Activated CD4-positive, alpha-beta memory T cell treated with anti-CD3 and anti-CD28 coated beads for 36 hours (primary cell): ENCODE measurements around the gene HSDL1. TPM values are rescaled to one million over a fixed set of nuclear protein-coding genes. Genes with fewer than 3 reads are reported as not detected.

Source experiments
- CTCF ChIA-PET: fragments of 350-600 bp; sonication (Branson Sonifier 250); formaldehyde crosslinking; loops from one replicate; lab custom pipeline; 2021; ENCODE audit warnings: antibody characterized with exemption, inconsistent platforms; lab: Charles Lee
- POLR2A ChIA-PET: fragments of 350-600 bp; sonication (Branson Sonifier 250); formaldehyde crosslinking; loops from one replicate; lab custom pipeline; 2021; ENCODE audit warnings: antibody characterized with exemption; lab: Charles Lee
- DNase-seq: peaks from one replicate; pipeline ENCODE4 v3.0.0-alpha.2; 2020
- H3K27ac Mint-ChIP-seq: one replicate; pipeline ENCODE4 v1.8.0; 2021; ENCODE audit warnings: mixed read lengths
- H3K27me3 Mint-ChIP-seq: one replicate; pipeline ENCODE4 v1.8.0; 2021; ENCODE audit warnings: mixed read lengths
- H3K36me3 Mint-ChIP-seq: one replicate; pipeline ENCODE4 v1.8.0; 2021; ENCODE audit warnings: mixed read lengths
- H3K4me1 Mint-ChIP-seq: one replicate; pipeline ENCODE4 v1.8.0; 2021; ENCODE audit warnings: low read depth, mixed read lengths
- H3K4me3 Mint-ChIP-seq: one replicate; pipeline ENCODE4 v1.8.0; 2021; ENCODE audit warnings: mild to moderate bottlenecking, mixed read lengths
- H3K9me3 Mint-ChIP-seq: one replicate; pipeline ENCODE4 v1.8.0; 2021; ENCODE audit warnings: mixed read lengths
- intact Hi-C: fragments of 100-400 bp; cut with micrococcal nuclease; formaldehyde crosslinking; loops from one replicate; pipeline ENCODE4 v1.15.1; 2023
- total RNA-seq, 2 experiments: library from RNA; stranded (reverse); gene quantifications; one replicate each; pipeline ENCODE4 v1.2.3, GENCODE V29; 2021

HSDL1 gene
- total RNA-seq, 2 experiments from 2014 or later, result 13.1 to 13.8 TPM

DNA sequence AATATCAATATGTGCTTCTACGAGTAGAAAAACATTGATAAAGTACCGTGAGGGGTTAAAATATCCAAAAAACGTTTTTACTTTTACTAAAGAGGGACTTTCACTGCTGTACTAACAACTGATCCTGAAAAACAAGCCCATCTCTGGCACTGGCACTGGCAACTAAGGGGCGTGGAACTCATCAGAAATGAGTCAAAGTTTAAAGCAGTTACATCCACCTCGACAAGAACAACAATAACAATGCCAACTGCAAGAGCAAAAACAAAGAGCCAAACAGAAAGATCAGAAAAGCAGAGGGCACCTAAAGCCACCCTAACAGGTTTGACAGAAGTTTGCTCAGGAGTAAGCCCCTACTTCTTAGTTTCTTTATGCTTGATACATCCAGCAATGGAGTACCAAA is 41.3 kb downstream of the HSDL1 start:
- H3K27ac Mint-ChIP-seq, result no peak overlapping the region
- intact Hi-C loops, result loop anchor here (5.0 kb wide), 1 partner anchor 74 kb away; no protein-coding TSS in a partner anchor
- no peak overlapping the region for H3K4me3 Mint-ChIP-seq
- H3K36me3 Mint-ChIP-seq, result peaks cover 8% of the 10 kb centered on the region
- no peaks in the 10 kb centered on the region for H3K27me3 Mint-ChIP-seq
- H3K4me1 Mint-ChIP-seq, result peaks cover 43% of the 10 kb centered on the region
- H3K9me3 Mint-ChIP-seq, result no peaks in the 10 kb centered on the region
- no peak for DNase-seq
- POLR2A ChIA-PET, result no interaction called here
- CTCF ChIA-PET, result interaction anchor here (0.8 to 1.8 kb wide), 4 partner anchors 13 to 84 kb away, joined by 3 to 5 read pairs (median 3); partner anchors contain the start of gene MBTPS1

DNA sequence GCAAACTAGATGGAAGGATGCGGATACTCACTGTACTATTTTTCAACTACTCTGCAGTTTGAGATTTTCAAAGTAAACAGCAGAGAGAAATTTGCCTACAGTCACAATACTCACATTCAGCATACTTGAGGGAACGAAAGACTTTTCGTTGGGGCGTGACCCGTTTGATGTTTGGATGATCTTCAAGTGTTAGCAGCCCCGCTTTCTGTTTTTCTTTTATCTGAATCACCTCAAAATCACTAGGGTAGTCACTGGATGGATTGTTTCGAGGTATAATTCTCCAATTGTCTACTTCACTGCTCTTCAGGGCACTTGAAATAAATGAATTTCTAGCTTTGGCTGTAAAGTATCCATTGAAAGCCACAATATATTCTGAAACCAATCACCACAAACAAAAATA is 46.0 kb downstream of the HSDL1 start:
- ChIA-PET CTCF (interaction anchor here (3.8 kb wide), 1 partner anchor 88 kb away, joined by 16 read pairs; the partner anchor contains the start of gene TAF1C), POLR2A (no interaction called here)
- DNase-seq, result no peak
- no peak overlapping the region for H3K27ac Mint-ChIP-seq
- H3K27me3 Mint-ChIP-seq, result no peaks in the 10 kb centered on the region
- H3K9me3 Mint-ChIP-seq, result no peaks in the 10 kb centered on the region
- H3K4me1 Mint-ChIP-seq, result peaks cover 23% of the 10 kb centered on the region
- H3K36me3 Mint-ChIP-seq, result peaks cover 29% of the 10 kb centered on the region
- H3K4me3 Mint-ChIP-seq, result no peak overlapping the region
- intact Hi-C loops, result loop anchor here (2.0 to 5.0 kb wide), 2 partner anchors 18 to 38 kb away; partner anchors contain the start of gene MBTPS1

DNA sequence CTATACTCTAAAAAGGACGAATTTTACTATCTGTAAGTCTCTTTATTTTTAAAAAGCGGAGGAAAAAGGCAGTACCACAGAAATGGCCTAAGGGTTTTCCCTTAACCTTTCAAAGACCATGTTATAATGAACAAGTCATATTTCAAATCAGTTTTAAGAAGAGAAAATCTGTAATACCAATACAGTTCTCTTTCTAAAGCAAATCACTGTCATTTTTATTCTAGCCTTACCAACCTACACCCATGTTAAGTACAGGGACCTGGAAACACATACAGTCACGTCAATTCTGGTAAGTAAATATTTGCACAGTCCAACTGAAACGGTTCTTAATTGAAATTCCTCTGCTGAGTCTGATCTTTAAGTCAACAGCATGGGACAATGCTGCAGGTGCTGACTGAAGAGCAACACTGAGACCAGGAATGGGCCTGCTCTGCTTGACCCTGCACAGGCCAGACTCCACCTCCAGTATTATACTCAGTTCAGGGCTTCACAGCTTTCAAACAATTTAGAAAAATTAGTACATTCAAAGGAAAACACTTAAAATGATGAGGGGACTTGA is 48.5 kb downstream of the HSDL1 start:
- Mint-ChIP-seq H3K9me3 (no peaks in the 10 kb centered on the region), H3K4me3 (no peak overlapping the region), H3K27ac (no peak overlapping the region), H3K36me3 (peaks cover 40% of the 10 kb centered on the region), H3K4me1 (peaks cover 10% of the 10 kb centered on the region), H3K27me3 (no peaks in the 10 kb centered on the region)
- intact Hi-C loops, result loop anchor here (5.0 kb wide), 1 partner anchor 41 kb away; no protein-coding TSS in a partner anchor
- ChIA-PET POLR2A (interaction anchor here (1.0 kb wide), 1 partner anchor 20 kb away, joined by 3 read pairs; the partner anchor contains the start of gene MBTPS1), CTCF (interaction anchor here (0.8 to 1.5 kb wide), 3 partner anchors 20 to 90 kb away, joined by 4 read pairs; partner anchors contain the start of genes MBTPS1 and TAF1C)
- no peak for DNase-seq

DNA sequence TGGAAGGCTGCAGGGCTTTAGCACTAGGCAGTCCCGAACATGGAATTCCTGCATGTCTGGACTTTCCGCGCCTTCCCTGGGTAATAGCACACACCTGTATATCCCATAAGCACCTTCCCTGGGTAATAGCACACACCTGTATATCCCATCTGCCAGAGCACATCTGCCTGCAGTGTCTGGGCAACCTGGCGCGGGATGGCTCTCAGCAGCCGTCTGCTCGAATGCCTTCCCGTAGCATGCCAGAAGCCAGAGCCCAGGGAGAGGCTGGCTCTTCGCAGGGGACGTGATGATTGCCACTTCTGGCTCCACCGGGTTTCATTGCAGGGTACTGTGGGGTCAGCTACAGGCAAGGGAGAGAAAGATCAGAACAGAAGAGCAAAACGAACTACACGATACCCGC is 49.5 kb downstream of the HSDL1 start:
- CTCF ChIA-PET, result interaction anchor here (1.0 kb wide), 1 partner anchor 21 kb away, joined by 4 read pairs; the partner anchor contains the start of gene MBTPS1

DNA sequence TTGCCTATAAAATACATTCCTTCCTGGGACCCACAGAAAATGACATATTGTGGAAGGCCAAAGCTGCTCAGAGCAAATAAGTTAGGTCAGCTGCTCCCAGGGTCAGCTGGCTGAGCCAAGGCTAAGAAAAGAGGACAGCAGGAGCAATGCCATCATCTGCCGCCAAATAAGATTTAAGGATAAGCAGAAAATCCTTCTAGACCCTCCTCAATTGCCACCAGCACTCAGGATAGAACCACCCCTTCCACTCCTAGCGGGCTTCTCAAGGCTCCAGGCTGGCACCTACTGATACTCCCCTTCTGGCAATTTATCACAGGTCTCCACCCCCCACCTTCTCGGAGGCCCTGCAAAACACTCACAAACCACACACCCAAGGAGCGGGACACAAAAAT is 51.1 kb downstream of the HSDL1 start:
- no peaks in the 10 kb centered on the region for H3K27me3 Mint-ChIP-seq
- ChIA-PET CTCF (no interaction called here), POLR2A (no interaction called here)
- no peaks in the 10 kb centered on the region for H3K9me3 Mint-ChIP-seq
- no peak for DNase-seq
- intact Hi-C loops, result no loop called here
- H3K36me3 Mint-ChIP-seq, result peaks cover 47% of the 10 kb centered on the region
- H3K27ac Mint-ChIP-seq, result no peak overlapping the region
- H3K4me3 Mint-ChIP-seq, result no peak overlapping the region
- peaks cover 10% of the 10 kb centered on the region for H3K4me1 Mint-ChIP-seq

More for the DNA sequence above, 49.5 kb downstream of the HSDL1 start:
- Mint-ChIP-seq H3K36me3 (peaks cover 43% of the 10 kb centered on the region), H3K27ac (no peak overlapping the region), H3K9me3 (no peaks in the 10 kb centered on the region), H3K4me1 (peaks cover 10% of the 10 kb centered on the region), H3K27me3 (no peaks in the 10 kb centered on the region), H3K4me3 (no peak overlapping the region)
- intact Hi-C loops, result loop anchor here (5.0 kb wide), 1 partner anchor 42 kb away; no protein-coding TSS in a partner anchor
- POLR2A ChIA-PET, result no interaction called here
- DNase-seq, result no peak

DNA sequence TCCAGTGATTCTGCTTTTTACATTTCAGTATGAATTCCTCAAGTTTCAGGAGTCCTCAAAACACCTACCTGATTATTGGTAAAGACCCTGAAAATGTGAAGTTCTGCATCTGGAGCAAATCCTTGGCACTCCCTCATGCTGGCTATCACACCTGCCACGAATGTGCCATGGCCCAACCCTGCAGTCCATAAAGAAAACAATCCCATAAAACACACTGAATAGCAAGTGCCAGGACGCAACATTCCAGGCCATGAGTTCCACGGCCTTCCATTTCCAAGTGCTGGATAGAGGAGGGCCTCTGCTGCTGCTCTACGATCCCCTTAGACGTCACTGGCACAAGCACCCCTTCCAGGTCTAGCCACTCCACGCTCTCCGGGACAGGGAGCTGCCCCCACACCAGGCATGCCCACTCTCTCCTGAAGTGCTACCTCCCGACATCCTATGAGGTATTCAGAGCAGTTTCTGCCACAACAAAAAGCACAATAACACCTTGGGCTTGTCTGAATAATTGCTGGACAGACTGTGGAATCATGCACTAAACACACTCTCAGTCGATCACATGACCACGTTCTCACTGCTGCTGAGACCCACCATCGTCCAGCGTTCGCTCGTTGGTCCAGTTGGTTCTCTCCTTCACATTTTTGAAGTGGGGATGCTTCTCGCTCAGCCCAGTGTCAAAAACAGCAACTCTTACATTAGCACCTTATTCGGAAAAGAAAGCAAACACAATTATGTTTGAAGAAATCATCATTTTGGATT is 51.7 kb downstream of the HSDL1 start:
- POLR2A ChIA-PET, result no interaction called here

DNA sequence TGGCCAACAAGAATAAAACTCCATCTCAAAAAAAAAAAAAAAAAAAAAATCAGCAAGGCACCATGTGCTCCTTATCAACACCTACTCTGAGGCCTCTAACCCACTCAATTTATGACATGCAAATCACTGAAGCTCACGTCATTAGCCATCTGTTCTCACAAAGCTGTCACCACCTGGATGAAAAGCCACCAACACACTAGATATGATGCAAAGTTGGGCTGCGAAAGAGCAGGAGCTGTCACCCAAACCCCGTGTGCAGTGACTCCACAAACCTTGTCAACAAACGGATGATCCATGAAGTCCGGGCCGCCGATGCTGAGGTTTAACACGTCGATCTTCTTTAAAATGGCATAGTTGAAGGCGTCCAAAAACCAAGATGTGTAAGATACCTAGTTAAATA is 53.5 kb downstream of the HSDL1 start:
- ChIA-PET POLR2A (no interaction called here), CTCF (no interaction called here)
- H3K4me3 Mint-ChIP-seq, result no peak overlapping the region
- intact Hi-C loops, result no loop called here
- no peak for DNase-seq
- peaks cover 26% of the 10 kb centered on the region for H3K4me1 Mint-ChIP-seq
- peaks cover 48% of the 10 kb centered on the region for H3K36me3 Mint-ChIP-seq
- no peaks in the 10 kb centered on the region for H3K9me3 Mint-ChIP-seq
- H3K27ac Mint-ChIP-seq, result no peak overlapping the region
- H3K27me3 Mint-ChIP-seq, result no peaks in the 10 kb centered on the region

More for the DNA sequence above, 51.7 kb downstream of the HSDL1 start:
- H3K36me3 Mint-ChIP-seq, result peaks cover 49% of the 10 kb centered on the region
- intact Hi-C loops, result no loop called here
- no peaks in the 10 kb centered on the region for H3K27me3 Mint-ChIP-seq
- no peak overlapping the region for H3K27ac Mint-ChIP-seq
- H3K4me1 Mint-ChIP-seq, result peaks cover 15% of the 10 kb centered on the region
- CTCF ChIA-PET, result interaction anchor here (1.4 kb wide), 1 partner anchor 27 kb away, joined by 7 read pairs; no protein-coding TSS in a partner anchor
- no peak overlapping the region for H3K4me3 Mint-ChIP-seq
- no peak for DNase-seq
- no peaks in the 10 kb centered on the region for H3K9me3 Mint-ChIP-seq

DNA sequence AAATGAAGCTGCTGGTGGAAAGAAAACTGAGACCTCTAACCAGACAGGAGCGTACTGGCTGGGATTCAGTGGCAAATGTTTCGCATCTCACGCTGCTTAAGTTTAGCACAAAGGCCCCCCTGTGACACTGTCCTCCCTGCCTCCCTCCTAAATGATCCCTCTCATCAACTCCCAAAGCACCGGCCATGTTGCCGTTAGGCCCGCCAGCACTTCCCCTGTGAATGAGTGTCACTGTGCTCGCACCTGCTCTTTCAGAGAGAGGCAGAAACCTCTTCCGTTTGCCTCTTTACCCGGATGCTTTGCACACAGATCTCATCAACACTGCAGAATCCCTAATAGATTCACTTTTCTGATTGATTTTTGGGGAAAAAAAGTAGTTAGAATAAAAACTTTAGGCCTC is 54.8 kb downstream of the HSDL1 start:
- ChIA-PET CTCF (interaction anchor here (0.7 to 8.6 kb wide), 3 partner anchors 25 to 98 kb away, joined by 3 to 124 read pairs (median 103); partner anchors contain the start of gene TAF1C), POLR2A (interaction anchor here (0.6 to 1.3 kb wide), 2 partner anchors 12 to 27 kb away, joined by 3 to 5 read pairs; partner anchors contain the start of gene MBTPS1)
- H3K9me3 Mint-ChIP-seq, result no peaks in the 10 kb centered on the region
- no peak overlapping the region for H3K27ac Mint-ChIP-seq
- peaks cover 33% of the 10 kb centered on the region for H3K4me1 Mint-ChIP-seq
- intact Hi-C loops, result no loop called here
- H3K4me3 Mint-ChIP-seq, result no peak overlapping the region
- peaks cover 50% of the 10 kb centered on the region for H3K36me3 Mint-ChIP-seq
- H3K27me3 Mint-ChIP-seq, result no peaks in the 10 kb centered on the region
- DNase-seq, result no peak

DNA sequence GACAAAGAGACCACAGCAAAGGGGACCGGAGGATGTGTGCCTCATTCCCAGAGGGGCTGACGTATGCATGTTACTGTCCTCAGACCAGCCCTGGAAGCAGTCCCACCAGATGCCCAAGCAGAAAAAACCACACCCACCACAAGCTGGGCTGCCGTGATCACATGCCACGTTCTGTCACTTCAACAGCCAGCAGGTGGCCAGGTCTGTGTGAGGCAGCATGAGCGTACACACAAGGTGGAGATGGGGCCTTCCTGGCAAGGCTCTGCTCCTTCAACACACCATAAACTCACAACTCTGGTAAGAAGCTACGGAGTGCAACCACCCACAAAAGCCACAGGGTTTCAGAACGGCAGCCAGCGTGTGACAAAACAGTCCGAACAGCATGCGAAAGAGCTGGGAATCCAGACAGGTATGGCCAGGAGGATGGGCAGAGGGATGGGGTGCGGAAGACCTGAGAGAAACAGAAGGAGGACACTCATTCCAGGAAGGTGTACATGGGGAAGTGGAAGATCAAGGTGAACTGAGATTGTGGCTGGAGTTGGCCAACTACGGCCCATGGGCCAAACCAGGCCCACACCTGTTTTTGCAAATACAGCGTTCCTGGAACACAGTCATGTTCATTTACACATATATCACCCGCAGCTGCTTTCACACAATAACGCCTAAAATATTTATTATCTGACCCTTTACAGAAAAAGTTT is 56.1 kb downstream of the HSDL1 start:
- ChIA-PET POLR2A (interaction anchor here (0.8 to 1.3 kb wide), 2 partner anchors 24 to 28 kb away, joined by 3 to 5 read pairs; partner anchors contain the start of gene MBTPS1), CTCF (interaction anchor here (0.6 to 8.6 kb wide), 16 partner anchors 12 to 99 kb away, joined by 3 to 124 read pairs (median 4); partner anchors contain the start of genes MBTPS1 and TAF1C)
- peaks cover 44% of the 10 kb centered on the region for H3K36me3 Mint-ChIP-seq
- H3K4me1 Mint-ChIP-seq, result peaks cover 39% of the 10 kb centered on the region
- H3K27me3 Mint-ChIP-seq, result no peaks in the 10 kb centered on the region
- DNase-seq, result peak; percentile 73
- H3K4me3 Mint-ChIP-seq, result no peak overlapping the region
- no peak overlapping the region for H3K27ac Mint-ChIP-seq
- intact Hi-C loops, result loop anchor here (1.0 kb wide), 1 partner anchor 86 kb away; no protein-coding TSS in a partner anchor
- no peaks in the 10 kb centered on the region for H3K9me3 Mint-ChIP-seq

DNA sequence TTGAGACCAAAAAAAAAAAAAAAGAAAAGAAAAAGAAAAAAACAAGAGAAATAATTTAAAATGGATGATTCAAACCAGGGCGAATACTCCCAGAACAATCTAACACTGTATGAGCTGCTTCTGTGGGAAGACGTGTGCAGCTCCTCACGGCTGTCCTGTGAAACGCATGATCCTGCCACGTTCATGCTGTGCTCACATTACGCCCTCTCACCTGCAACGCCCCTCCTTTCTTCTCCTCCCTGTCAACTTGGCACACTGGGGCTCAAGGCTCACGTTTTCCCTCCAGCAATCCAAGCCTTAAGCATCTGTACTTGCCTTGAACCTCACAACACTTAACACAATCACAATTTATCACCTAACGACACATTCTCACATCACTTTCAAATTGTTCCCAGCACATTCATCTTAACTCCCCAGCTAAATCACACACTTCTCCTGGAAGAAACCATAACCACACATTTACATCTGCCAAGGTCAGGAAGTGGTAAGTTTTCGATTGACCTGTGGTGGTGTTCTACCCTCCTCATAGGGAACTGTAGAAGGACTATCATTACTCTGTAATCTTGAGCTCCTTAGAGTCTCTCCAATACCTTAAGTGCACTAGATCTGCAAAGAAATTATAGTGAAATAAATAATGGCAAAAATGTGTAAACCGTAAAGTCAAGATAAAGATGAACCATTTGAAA is 57.4 kb downstream of the HSDL1 start:
- intact Hi-C loops, result loop anchor here (1.0 kb wide), 1 partner anchor 88 kb away; no protein-coding TSS in a partner anchor
- Mint-ChIP-seq H3K36me3 (peaks cover 36% of the 10 kb centered on the region), H3K4me3 (no peak overlapping the region), H3K27ac (no peak overlapping the region), H3K27me3 (no peaks in the 10 kb centered on the region), H3K9me3 (no peaks in the 10 kb centered on the region), H3K4me1 (peaks cover 39% of the 10 kb centered on the region)
- CTCF ChIA-PET, result interaction anchor here (0.7 to 8.6 kb wide), 9 partner anchors 13 to 637 kb away, joined by 3 to 124 read pairs (median 9); partner anchors contain the start of genes MBTPS1 and TAF1C
- no peak for DNase-seq
- POLR2A ChIA-PET, result no interaction called here

DNA sequence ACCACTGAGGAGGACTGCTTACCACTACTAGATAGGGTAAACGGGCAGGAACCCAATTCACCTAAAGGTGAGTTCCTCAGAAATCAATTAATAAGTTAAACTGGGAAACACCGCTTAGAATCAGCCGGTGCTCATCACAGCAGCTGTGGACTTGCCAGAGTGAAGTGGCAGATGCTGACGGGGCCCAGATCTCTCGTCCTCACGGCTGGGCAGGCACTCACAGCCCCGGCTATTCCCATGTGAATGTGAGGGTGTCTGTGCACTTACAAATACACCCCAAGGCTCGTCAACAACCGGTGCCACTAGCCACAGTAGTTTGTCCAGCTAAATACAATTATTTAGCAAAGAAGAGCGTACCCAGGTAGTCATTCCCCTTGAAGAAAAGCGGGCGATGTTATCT is 58.0 kb downstream of the HSDL1 start:
- CTCF ChIA-PET, result interaction anchor here (8.3 to 8.6 kb wide), 2 partner anchors 89 to 101 kb away, joined by 103 to 124 read pairs; partner anchors contain the start of gene TAF1C
- no peaks in the 10 kb centered on the region for H3K9me3 Mint-ChIP-seq
- peaks cover 37% of the 10 kb centered on the region for H3K36me3 Mint-ChIP-seq
- no peaks in the 10 kb centered on the region for H3K27me3 Mint-ChIP-seq
- POLR2A ChIA-PET, result no interaction called here
- intact Hi-C loops, result no loop called here
- peaks cover 39% of the 10 kb centered on the region for H3K4me1 Mint-ChIP-seq
- H3K4me3 Mint-ChIP-seq, result no peak overlapping the region
- H3K27ac Mint-ChIP-seq, result no peak overlapping the region
- DNase-seq, result no peak
